ENCODE measurements around the gene EYA2. TPM values are rescaled to one million over a fixed set of nuclear protein-coding genes. Genes with fewer than 3 reads are reported as not detected.

The EYA2 gene
- polyA plus RNA-seq, 6 donors from 2014 or later, result not detected

- Mint-ChIP-seq H3K27ac (peak overlapping the region in 2 of 6 donors; percentile 44 to 93), H3K4me3 (peak overlapping the region in 1 of 8 donors; percentile 2), H3K9me3 (no peaks in the 10 kb centered on the region), H3K4me1 (peaks cover 2 to 15% (median 11%) of the 10 kb centered on the region in 3 donors), H3K36me3 (peaks cover 25 to 26% of the 10 kb centered on the region in 2 donors), H3K27me3 (no peaks in the 10 kb centered on the region)
- DNase-seq (no peak), ATAC-seq (ENCODE audit: low read depth in 2 of 2) (no peak)
Observed at GRCh38 chr20:47215653-47216397, 321.2 kb downstream of the EYA2 start.

- Mint-ChIP-seq H3K9me3 (no peaks in the 10 kb centered on the region), H3K27ac (peak overlapping the region in 2 of 6 donors; percentile 17 to 44), H3K27me3 (no peaks in the 10 kb centered on the region), H3K4me3 (no peak overlapping the region), H3K4me1 (peaks cover 2 to 15% (median 11%) of the 10 kb centered on the region in 3 donors), H3K36me3 (peaks cover 25 to 26% of the 10 kb centered on the region in 2 donors)
- ATAC-seq (ENCODE audit: low read depth in 2 of 2) (no peak), DNase-seq (no peak)
Observed at GRCh38 chr20:47216819-47217410, 322.3 kb downstream of the EYA2 start.

DNA sequence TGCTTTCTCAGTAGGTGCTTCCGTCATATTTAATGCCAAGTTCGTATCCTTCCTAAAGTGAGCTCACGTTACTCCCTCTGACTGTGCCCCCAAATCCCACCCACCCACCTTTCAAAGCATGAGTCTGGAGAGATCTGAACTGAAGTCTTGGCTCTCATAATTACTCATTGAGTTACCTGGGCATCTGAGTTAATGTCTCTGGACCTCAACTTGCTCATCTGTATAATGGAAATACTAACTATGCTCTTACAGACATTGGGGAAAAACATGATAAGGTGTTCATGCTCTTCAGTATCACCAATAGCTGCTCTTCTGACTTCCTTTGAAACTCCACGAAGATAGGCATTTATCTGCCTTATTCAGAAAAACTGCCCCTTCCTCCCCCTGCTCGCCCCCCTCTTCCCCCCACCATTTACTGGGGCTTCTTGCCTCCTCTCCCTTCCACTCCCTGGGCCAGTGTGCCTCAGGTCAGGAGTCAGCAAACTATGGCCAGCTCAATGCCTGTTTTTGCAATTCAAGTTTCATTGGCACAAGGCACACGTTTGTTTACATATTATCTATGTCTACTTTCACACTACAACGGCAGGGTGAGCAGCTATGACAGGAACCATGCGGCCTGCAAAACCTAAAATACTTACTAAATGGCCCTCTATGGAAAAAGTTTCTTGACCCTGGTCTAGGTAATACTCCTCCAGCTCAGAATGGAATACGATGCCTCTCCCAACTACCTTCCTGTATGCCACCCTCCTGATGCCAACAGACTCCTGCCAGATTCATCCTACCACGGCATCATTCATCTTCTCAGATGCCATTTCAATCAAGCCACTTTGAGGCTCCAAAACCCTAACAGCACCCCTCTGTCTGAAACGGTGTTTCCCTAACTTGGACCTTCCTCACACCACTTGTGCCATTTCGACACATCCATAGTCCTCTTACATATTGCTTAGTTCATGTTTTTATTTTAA lies 323.1 kb downstream of the EYA2 start:
- Mint-ChIP-seq H3K27me3 (no peaks in the 10 kb centered on the region), H3K9me3 (no peaks in the 10 kb centered on the region), H3K4me1 (peaks cover 2 to 15% (median 11%) of the 10 kb centered on the region in 3 donors), H3K4me3 (no peak overlapping the region), H3K27ac (peak overlapping the region in 5 of 6 donors; percentile 27 to 89 (median 73)), H3K36me3 (peaks cover 32 to 34% of the 10 kb centered on the region in 2 donors)
- DNase-seq (no peak), ATAC-seq (ENCODE audit: low read depth in 2 of 2) (no peak)

- DNase-seq (peak; percentile 26), ATAC-seq (ENCODE audit: low read depth in 2 of 2) (peak; percentile 34 to 64)
- Mint-ChIP-seq H3K4me1 (peaks cover 2 to 15% (median 15%) of the 10 kb centered on the region in 3 donors), H3K27me3 (no peaks in the 10 kb centered on the region), H3K27ac (peak overlapping the region in 3 of 6 donors; percentile 66 to 88 (median 70)), H3K4me3 (no peak overlapping the region), H3K36me3 (peaks cover 34 to 45% of the 10 kb centered on the region in 2 donors), H3K9me3 (no peaks in the 10 kb centered on the region)
Observed at GRCh38 chr20:47220161-47220582, 325.5 kb downstream of the EYA2 start.

GRCh38 chr20:47221036-47221625 lies 326.5 kb downstream of the EYA2 start:
- ATAC-seq (ENCODE audit: low read depth in 2 of 2) (peak in 1 of 2 donors; percentile 30), DNase-seq (no peak)
- Mint-ChIP-seq H3K27ac (peak overlapping the region in 1 of 6 donors; percentile 11), H3K4me3 (peak overlapping the region in 1 of 8 donors; percentile 6), H3K27me3 (no peaks in the 10 kb centered on the region), H3K4me1 (peaks cover 0 to 11% (median 9%) of the 10 kb centered on the region in 3 donors), H3K36me3 (peaks cover 30 to 37% of the 10 kb centered on the region in 2 donors), H3K9me3 (no peaks in the 10 kb centered on the region)

DNA sequence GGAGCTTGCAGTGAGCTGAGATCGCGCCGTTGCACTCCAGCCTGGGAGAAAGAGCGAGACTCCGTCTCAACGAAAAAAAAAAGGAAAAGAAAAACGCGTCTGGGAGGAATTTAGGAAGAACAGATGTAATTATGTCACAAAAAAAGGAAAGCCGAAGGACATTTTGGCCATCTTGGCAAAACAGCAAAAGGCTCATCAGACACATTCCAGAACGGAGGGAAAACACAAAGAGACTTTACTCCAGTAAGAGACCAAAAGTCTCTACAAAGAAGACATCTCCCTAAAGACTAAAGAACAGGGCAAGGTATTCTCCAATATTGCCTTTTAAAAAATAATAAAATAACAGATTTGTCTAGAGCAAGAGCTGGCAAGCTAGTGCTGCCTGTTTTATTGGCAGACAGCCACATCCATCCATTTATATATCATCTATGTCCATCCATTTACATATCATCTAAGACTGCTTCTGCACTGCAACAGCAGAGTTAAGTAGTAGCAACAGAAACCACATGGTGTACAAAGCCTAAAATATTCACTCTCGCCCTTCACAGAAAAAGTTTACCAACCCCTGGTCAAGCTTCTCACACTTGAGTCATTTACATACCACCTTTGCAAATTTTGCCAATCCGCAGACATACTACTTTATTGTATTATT lies 328.0 kb downstream of the EYA2 start:
- H3K4me1 Mint-ChIP-seq, result peaks cover 0 to 11% (median 9%) of the 10 kb centered on the region in 3 donors
- peaks cover 28 to 29% of the 10 kb centered on the region in 2 donors for H3K36me3 Mint-ChIP-seq
- ATAC-seq (ENCODE audit: low read depth in 2 of 2) (no peak), DNase-seq (no peak)
- no peaks in the 10 kb centered on the region for H3K27me3 Mint-ChIP-seq
- H3K9me3 Mint-ChIP-seq, result no peaks in the 10 kb centered on the region
- no peak overlapping the region for H3K4me3 Mint-ChIP-seq
- peak overlapping the region in 3 of 6 donors; percentile 33 to 74 (median 61) for H3K27ac Mint-ChIP-seq

- Mint-ChIP-seq H3K27ac (no peak overlapping the region), H3K9me3 (no peaks in the 10 kb centered on the region), H3K36me3 (peaks cover 20 to 25% of the 10 kb centered on the region in 2 donors), H3K4me3 (no peak overlapping the region), H3K4me1 (peaks cover 0 to 9% (median 4%) of the 10 kb centered on the region in 3 donors), H3K27me3 (no peaks in the 10 kb centered on the region)
- ATAC-seq (ENCODE audit: low read depth in 2 of 2), result no peak
- DNase-seq, result no peak
Observed at GRCh38 chr20:47223896-47224295, 329.3 kb downstream of the EYA2 start.

- ATAC-seq (ENCODE audit: low read depth in 2 of 2) (no peak), DNase-seq (no peak)
- H3K27ac Mint-ChIP-seq, result peak overlapping the region in 4 of 6 donors; percentile 59 to 82 (median 74)
- peaks cover 0 to 9% (median 4%) of the 10 kb centered on the region in 3 donors for H3K4me1 Mint-ChIP-seq
- H3K9me3 Mint-ChIP-seq, result no peaks in the 10 kb centered on the region
- no peaks in the 10 kb centered on the region for H3K27me3 Mint-ChIP-seq
- H3K4me3 Mint-ChIP-seq, result peak overlapping the region in 1 of 8 donors; percentile 47
- H3K36me3 Mint-ChIP-seq, result peaks cover 20 to 26% of the 10 kb centered on the region in 2 donors
Observed at GRCh38 chr20:47224300-47224791, 329.7 kb downstream of the EYA2 start.

- Mint-ChIP-seq H3K36me3 (peaks cover 20 to 25% of the 10 kb centered on the region in 2 donors), H3K9me3 (no peaks in the 10 kb centered on the region), H3K27ac (peak overlapping the region in 2 of 6 donors; percentile 59 to 82), H3K4me3 (no peak overlapping the region), H3K27me3 (no peaks in the 10 kb centered on the region), H3K4me1 (peaks cover 0 to 6% (median 4%) of the 10 kb centered on the region in 3 donors)
- ATAC-seq (ENCODE audit: low read depth in 2 of 2), result no peak
- no peak for DNase-seq
Observed at GRCh38 chr20:47224857-47225256, 330.2 kb downstream of the EYA2 start.

DNA sequence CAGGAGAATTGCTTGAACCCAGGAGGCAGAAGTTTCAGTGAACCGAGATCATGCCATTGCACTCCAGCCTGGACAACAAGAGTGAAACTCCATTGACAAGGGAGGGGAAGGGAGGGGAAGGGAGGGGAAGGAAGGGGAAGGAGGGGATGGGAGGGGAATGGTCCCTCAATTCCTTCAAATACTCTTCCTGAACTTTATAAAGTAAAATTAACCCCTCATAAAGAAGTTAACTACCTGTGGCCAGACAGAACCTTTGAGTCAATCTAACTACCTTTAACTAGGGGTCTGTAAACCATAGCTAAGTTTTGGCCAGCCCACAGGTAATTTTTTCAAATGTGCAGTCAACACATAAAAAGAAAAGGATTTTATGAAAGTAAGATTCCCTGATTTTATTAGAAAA lies 330.8 kb downstream of the EYA2 start:
- peak overlapping the region in 2 of 6 donors; percentile 59 to 92 for H3K27ac Mint-ChIP-seq
- no peak for ATAC-seq (ENCODE audit: low read depth in 2 of 2)

DNA sequence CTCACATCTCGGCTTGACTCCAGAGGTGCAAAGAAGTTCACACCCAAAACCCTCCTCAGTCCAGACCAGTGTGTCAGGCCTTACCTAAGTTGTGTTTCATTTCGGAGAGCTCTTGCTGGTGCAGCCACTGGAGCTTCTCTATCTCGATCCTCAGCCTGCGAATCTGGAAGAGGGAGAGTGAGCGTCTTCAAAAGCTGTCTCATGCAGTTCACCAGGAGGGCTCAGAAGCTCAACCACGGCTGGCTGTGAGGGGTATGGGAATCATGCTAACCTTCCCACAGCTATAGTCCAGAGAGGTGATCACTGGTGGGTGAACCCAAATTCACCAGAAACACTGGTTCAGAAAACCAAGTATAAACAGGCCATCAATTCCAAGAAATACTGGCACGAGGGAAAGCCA lies 332.5 kb downstream of the EYA2 start:
- Mint-ChIP-seq H3K4me3 (no peak overlapping the region), H3K27me3 (no peaks in the 10 kb centered on the region), H3K36me3 (peaks cover 26% of the 10 kb centered on the region in 2 donors), H3K27ac (peak overlapping the region in 2 of 6 donors; percentile 20 to 78), H3K9me3 (no peaks in the 10 kb centered on the region), H3K4me1 (peaks cover 0 to 4% (median 0%) of the 10 kb centered on the region in 3 donors)
- ATAC-seq (ENCODE audit: low read depth in 2 of 2), result no peak
- no peak for DNase-seq

More for the DNA sequence above, 330.8 kb downstream of the EYA2 start:
- no peaks in the 10 kb centered on the region for H3K27me3 Mint-ChIP-seq
- no peaks in the 10 kb centered on the region for H3K9me3 Mint-ChIP-seq
- peaks cover 20 to 22% of the 10 kb centered on the region in 2 donors for H3K36me3 Mint-ChIP-seq
- peaks cover 0 to 4% (median 0%) of the 10 kb centered on the region in 3 donors for H3K4me1 Mint-ChIP-seq
- H3K4me3 Mint-ChIP-seq, result no peak overlapping the region
- DNase-seq, result no peak

DNA sequence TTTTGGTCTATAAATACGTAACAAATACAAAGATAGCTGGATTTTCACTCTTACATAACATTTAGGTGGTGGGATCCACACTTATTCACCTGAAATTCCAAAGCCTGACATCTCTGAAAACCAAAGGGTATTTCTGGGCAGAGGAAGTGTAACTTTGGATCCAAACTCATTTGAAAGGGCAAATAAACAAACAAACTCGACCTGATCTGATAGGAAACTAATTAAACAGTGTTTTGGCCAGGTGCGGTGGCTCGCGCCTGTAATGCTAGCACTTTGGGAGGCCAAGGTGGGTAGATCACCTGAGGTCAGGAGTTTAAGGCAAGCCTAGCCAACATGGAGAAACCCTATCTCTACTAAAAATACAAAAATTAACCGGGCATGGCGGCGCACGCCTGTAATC lies 332.9 kb downstream of the EYA2 start:
- ATAC-seq (ENCODE audit: low read depth in 2 of 2) (no peak), DNase-seq (no peak)
- Mint-ChIP-seq H3K27ac (peak overlapping the region in 3 of 6 donors; percentile 20 to 47 (median 22)), H3K36me3 (peaks cover 22 to 23% of the 10 kb centered on the region in 2 donors), H3K27me3 (no peaks in the 10 kb centered on the region), H3K4me3 (no peak overlapping the region), H3K9me3 (no peaks in the 10 kb centered on the region), H3K4me1 (peaks cover 0 to 4% (median 0%) of the 10 kb centered on the region in 3 donors)

Measured in naive B cell (primary cell).